SIG-M5 treated with dmso at 0.1 percent for 504 hours (cell line): ENCODE data around the gene ZNF878.

Experiments
- DNase-seq: peaks from one replicate; lab custom pipeline; 2025; ENCODE audit not compliant: unreplicated experiment; lab: John Stamatoyannopoulos, UW

Gene ZNF878

GRCh38 chr19:12035220-12036172, 17.3 kb downstream of the ZNF878 start, which contains the start of gene ZNF433:
ZNF433 (minus strand) TSS chr19:12035679; CDS start chr19:12035539, 140 bp downstream.
- peak; percentile 73 for DNase-seq

GRCh38 chr19:12034620-12035019, 18.1 kb downstream of the ZNF878 start:
- DNase-seq = no peak

DNA sequence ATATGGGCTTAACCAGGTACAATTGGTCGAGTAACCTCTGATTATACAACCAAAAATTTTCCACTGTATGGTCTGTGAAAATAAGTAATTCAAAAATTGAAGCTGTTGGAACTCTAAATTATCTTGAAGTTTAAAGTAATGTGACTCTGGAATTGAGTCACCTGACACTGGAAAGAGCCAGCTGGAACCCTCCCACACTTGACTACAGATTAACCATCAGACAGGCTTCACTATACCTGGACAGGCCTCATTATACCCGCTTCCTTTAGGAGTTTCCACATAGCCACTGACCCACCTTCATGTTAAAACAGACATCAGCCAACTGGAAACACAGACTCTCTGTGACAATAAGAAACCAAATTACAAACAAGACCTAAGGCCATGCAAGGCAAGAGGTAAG, 18.6 kb downstream of the ZNF878 start:
- DNase-seq = no peak

DNA sequence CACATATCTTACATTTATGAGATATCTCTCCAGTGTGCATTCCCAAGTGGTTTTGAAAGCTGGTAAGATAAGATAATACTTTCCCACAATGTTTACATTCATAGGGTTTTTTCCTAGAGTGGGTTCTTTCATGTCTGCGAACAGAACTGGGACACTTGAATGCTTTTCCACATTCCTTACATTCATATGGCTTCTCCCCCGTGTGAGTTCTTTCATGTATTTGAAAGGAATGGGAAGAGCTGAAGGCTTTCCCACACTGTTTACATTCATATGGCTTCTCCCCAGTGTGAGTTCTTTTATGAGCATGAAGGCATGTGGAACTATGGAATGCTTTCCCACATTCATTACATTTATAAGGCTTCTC, 37.0 kb downstream of the ZNF878 start:
- DNase-seq = no peak

DNA sequence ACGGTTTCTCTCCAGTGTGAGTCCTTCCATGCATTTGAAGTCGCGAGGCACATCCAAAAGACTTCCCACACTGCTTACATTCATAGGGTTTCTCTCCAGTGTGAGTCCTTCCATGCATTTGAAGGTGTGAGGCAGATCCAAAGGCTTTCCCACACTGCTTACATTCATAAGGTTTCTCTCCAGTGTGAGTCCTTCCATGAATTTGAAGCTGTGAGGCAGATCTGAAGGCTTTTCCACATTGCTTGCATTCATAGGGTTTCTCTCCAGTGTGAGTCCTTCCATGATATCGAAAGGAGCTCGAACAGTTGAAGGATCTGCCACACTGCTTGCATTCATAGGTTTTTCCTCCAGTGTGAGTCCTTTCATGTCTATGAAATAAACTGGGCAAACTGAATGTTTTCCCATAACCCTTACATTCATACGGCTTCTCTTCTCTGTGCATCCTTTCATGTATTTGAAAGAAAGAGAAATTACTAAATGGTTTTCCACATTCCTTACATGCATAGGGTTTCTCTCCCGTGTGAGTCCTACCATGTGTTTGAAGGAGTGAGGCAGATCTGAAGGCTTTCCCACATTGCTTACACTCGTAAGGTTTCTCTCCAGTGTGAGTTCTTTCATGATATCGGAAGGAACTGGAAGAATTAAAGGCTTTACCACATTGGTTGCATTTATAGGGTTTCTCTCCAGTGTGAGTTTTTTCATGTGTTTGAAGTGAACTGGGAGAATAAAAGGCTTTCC, 37.6 kb downstream of the ZNF878 start:
- no peak for DNase-seq

DNA sequence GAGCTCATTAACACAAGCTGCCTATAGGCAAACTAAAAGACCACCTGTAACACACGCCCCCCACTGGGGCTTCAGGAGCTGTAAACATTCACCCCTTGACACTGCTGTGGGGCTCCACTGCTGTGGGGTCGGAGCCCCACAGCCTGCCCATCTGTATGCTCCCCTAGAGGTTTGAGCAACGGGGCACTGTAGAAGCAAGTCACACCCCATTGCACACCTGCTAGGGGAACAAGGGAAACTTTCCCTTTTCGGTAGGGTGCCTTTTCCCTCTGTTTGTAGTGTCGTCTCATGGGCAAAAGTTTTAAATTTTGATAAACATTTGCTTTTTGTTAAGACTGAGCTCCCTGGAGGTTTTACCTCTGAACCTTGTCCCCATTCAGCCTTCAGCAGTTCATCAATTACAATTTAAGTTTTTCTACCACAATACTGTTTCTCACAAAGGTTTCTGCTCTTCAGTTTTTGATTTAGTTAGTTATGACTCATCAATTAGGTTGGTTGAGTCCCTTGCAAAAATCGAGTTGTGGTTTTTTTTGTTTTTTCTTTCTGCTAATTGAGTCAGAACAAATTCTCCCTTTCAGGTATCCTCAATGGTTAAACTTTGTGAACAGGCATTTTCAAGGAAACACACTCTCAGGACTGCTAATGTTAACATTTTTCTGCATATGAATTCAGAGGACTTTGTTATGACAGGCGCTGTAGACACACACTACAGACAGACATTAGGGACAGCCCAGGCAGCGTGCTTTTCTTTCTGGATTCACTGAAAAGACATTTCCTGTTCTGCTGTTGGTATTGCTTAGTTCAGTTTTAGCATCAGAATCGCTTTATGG, 52.4 kb downstream of the ZNF878 start:
- no peak for DNase-seq

GRCh38 chr19:11995174-11995573, 57.6 kb downstream of the ZNF878 start:
- DNase-seq = no peak
